DND-41 (cell line): ENCODE results near the gene PBX3.

Experiments used
- EZH2 ChIP-seq: IDR thresholded peaks from 3 replicates; pipeline ENCODE4 v1.6.1; 2012; ENCODE audit warnings: borderline replicate concordance, low read depth, mild to moderate bottlenecking, moderate library complexity, low read length, inconsistent platforms; ENCODE audit not compliant: severe bottlenecking
- TF ChIP-seq, protein P1 (sequence below): IDR thresholded peaks from 2 replicates; pipeline ENCODE4 v1.5.1; 2012; ENCODE audit warnings: borderline replicate concordance, low read length, moderate library complexity, mild to moderate bottlenecking; ENCODE audit not compliant: poor library complexity, severe bottlenecking; ENCODE audit errors: extremely low read depth

DNA sequence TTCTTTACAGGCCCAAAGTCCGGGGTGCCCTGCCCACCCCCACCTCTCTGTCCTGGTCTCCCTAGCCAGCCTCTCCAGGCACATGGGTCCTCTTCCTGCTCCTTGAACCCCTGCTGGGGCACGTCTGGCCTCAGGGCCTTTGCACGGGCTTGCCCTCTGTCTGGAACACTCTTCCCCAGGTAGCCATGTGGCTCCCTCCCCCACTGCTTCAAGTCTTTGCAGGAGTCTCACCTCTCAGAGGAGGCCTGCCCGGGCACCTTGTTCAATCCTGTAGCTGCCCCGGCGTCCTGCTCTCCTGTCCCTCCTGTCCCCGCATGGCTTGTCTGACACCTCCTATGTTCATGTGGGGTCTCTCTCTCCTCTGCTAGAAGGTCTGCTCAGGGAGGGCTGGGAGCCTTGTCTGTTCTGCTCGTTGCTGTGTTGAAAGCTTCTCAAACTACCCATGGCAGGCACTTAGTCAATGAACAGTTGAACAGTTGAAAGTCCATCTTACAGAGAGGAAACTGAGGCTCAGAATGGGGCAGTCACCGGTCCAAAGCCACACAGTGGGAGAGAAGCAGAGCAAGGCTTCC, 241.4 kb downstream of the PBX3 start:
- TF ChIP-seq, protein P1, sequence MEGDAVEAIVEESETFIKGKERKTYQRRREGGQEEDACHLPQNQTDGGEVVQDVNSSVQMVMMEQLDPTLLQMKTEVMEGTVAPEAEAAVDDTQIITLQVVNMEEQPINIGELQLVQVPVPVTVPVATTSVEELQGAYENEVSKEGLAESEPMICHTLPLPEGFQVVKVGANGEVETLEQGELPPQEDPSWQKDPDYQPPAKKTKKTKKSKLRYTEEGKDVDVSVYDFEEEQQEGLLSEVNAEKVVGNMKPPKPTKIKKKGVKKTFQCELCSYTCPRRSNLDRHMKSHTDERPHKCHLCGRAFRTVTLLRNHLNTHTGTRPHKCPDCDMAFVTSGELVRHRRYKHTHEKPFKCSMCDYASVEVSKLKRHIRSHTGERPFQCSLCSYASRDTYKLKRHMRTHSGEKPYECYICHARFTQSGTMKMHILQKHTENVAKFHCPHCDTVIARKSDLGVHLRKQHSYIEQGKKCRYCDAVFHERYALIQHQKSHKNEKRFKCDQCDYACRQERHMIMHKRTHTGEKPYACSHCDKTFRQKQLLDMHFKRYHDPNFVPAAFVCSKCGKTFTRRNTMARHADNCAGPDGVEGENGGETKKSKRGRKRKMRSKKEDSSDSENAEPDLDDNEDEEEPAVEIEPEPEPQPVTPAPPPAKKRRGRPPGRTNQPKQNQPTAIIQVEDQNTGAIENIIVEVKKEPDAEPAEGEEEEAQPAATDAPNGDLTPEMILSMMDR: no peak
- TF ChIP-seq EZH2: no peak
